GM12892 (cell line): ENCODE measurements around the gene APBB1IP. TPM values are rescaled to one million over a fixed set of nuclear protein-coding genes. Genes with fewer than 3 reads are reported as not detected.
"Not testable (repeated sequence)": the region's sequence is repeated elsewhere in the genome, so short reads cannot be mapped to it uniquely, and the experiment has no call there.

Experiments used
- DNase-seq: peaks from one replicate; pipeline ENCODE4 v3.0.0; 2011; ENCODE audit not compliant: insufficient read length
- FAIRE-seq: peaks from 2 replicates; lab custom pipeline; 2011; peaks lifted over from hg19 to GRCh38; lab: Jason Lieb, UNC
- POLR2A ChIP-seq: IDR thresholded peaks from 2 replicates; pipeline ENCODE4 v1.6.1; 2011; ENCODE audit warnings: low read depth, low read length, control low read depth
- POLR2AphosphoS5 ChIP-seq: IDR thresholded peaks from 2 replicates; pipeline ENCODE4 v1.6.1; 2011; ENCODE audit warnings: low read depth, low read length, control low read depth
- TAF1 ChIP-seq: IDR thresholded peaks from 2 replicates; pipeline ENCODE4 v1.6.1; 2011; ENCODE audit warnings: low read depth, mild to moderate bottlenecking, control low read depth, low read length, borderline replicate concordance
- polyA plus RNA-seq: library from polyadenylated mRNA; unstranded; fragments of >200 nt; gene quantifications from one replicate; pipeline ENCODE4 v1.2.1, GENCODE V29; 2012; ENCODE audit warnings: missing spikeins, inconsistent platforms; ENCODE audit not compliant: missing spikeins

Gene APBB1IP
- polyA plus RNA-seq, result 37.4 TPM

- DNase-seq, result no peak
- TF ChIP-seq TAF1, result peak; percentile 50; the same call in 1 of the 2 replicates
- TF ChIP-seq POLR2AphosphoS5, result no peak
- peak; percentile 97 for FAIRE-seq
Observed at GRCh38 chr10:26437637-26438461, at the start of gene APBB1IP. Gene APBB1IP (plus strand): TSS chr10:26438341. CDS start chr10:26492327, 53,986 bp downstream.

DNA sequence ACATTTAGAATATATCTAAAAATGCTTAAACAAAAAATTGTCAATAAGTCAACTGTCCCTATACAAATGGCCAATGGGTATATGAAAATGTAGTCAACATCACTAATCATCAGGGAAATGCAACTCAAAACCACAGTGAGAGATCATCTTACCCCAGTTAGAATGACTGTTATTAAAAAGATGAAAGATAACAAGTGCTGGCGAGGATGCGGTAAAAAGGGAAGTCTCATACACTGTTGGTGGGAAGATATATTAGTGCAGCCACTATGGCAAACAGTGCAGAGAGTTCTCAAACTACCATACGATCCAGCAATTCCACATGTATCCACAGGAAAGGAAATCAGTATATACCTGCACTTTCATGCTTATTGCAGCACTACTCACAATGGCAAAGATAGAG is 48.6 kb upstream of the APBB1IP start:
- TF ChIP-seq TAF1, result no peak
- TF ChIP-seq POLR2AphosphoS5, result no peak
- TF ChIP-seq POLR2A, result no peak
- FAIRE-seq (no peak), DNase-seq (no peak)

DNA sequence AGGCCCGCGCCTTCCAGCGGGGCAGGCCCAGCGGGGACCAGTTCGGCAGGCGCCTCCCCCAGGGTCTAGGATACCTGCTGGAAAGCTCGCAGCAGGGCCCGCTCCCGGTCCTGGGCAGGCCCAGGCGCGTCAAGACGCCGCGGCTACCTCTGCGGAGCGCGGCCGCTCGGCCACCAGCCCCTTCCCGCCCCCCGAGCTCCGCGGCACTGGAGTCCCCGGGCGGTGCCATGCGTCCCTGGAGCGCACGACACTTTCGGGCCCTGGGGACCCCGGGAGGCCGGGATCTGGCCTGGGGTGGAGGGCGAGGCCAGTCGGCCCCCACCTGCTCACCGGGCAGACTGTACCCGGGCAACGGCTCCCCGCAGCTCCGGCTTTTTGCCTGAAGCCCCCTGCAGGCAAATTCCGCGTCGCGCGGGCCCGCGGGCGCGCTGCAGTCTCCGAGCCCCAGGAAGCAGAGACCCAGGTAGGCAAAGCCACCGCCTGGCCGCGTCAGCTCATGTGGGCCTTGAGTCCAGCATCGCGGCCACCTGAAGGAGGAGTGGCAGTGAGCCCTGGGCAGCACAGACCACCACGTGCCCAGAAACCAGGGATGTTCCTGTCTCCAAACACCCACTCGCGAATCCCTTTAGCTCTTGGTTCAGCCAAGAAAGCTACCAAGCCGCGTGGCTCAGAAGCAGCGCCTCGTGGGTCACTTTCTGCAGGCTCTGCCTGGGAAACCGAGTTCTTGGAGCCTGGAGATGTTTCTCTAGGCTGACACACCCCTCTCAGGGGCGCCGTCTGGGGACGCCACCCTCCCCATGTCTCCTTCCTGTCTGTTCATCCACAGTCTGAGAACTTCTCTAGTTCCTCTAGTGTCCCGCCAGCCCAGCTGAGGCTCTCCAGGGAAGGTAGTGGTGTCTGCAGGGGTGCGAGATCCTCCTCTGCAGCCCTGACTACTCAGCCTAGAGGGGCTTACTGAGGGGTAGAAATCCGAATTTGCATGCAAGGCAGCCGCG is 46.1 kb upstream of the APBB1IP start:
- DNase-seq (no peak), FAIRE-seq (no peak)
- TF ChIP-seq TAF1, result no peak
- TF ChIP-seq POLR2A, result no peak
- TF ChIP-seq POLR2AphosphoS5, result no peak

GRCh38 chr10:26398353-26398752 is 39.8 kb upstream of the APBB1IP start:
- not testable (repeated sequence) for DNase-seq, FAIRE-seq

- FAIRE-seq (no peak), DNase-seq (no peak)
- TF ChIP-seq TAF1, result no peak
- TF ChIP-seq POLR2AphosphoS5, result no peak
- no peak for TF ChIP-seq POLR2A
Observed at GRCh38 chr10:26407406-26407969, 30.7 kb upstream of the APBB1IP start.

DNA sequence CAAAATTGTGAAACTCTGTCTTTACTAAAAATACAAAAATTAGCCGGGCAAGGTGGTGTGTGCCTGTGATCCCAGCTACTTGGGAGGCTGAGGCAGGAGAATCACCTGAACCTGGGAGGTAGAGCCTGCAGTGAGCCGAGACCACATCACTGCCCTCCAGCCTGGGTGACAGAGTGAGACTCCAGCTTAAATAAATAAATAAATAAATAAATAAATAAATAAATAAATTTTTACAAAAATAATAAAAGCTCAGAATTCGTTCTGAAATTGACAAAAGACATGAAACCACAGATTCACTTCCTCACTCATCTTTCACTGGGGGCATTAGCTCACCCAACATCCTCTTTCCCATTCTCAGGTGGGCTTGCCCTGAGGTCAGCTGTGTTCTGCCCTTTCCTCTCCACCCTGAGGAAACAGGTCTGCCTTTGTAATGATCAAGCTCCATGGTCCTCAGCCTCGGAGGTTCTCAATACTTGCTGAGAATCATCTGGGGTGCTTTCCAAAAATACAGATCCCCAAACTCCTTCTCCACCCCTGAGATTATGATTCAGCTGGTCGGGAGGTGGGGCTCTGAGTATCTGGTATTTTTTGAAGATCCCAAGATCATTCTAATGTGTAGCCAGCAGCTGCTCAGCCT is 29.2 kb upstream of the APBB1IP start:
- no peak for TF ChIP-seq POLR2A
- TF ChIP-seq POLR2AphosphoS5, result no peak
- no peak for TF ChIP-seq TAF1
- FAIRE-seq (peak; percentile 78), DNase-seq (no peak)

DNA sequence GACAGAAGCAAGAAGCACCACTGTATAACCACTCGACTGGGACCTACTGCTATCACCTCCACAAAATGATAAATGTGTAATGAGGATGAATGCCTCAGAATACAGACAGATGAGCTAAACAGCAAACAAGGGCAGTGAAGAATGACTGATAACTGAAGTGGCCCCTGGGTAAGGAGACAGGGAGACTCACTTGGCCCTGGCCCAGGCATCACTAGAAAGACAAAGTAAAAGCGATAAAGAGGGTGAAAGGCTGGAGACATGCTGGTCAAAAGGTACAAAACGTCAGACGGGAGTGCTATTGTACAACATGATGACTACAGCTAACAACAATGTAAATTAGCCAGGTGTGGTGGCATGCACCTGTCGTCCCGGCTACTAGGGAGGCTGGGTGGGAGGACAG is 27.8 kb upstream of the APBB1IP start:
- no peak for TF ChIP-seq POLR2AphosphoS5
- TF ChIP-seq TAF1, result no peak
- TF ChIP-seq POLR2A, result no peak
- peak; percentile 83 for FAIRE-seq
- DNase-seq, result no peak

DNA sequence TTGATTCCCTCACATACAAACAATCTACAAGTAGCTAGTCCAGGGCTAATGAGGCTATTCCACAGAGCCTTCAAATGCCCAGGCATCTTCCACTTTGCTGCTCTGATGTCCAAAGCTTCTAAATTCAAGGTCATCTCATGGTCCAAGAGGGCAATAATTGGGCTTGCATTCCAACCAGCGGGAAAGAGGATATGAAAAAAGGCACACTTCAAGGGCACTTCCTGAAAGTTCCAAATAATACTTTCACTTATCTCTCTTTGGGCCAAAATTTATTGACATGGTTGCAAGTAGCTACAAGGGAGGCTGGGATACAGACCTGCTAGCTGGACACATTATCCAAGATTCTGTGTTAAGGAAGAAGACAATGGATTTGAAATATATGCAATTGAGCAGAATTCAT is 25.2 kb upstream of the APBB1IP start:
- DNase-seq (no peak), FAIRE-seq (no peak)
- no peak for TF ChIP-seq POLR2A
- TF ChIP-seq TAF1, result no peak
- TF ChIP-seq POLR2AphosphoS5, result no peak

DNA sequence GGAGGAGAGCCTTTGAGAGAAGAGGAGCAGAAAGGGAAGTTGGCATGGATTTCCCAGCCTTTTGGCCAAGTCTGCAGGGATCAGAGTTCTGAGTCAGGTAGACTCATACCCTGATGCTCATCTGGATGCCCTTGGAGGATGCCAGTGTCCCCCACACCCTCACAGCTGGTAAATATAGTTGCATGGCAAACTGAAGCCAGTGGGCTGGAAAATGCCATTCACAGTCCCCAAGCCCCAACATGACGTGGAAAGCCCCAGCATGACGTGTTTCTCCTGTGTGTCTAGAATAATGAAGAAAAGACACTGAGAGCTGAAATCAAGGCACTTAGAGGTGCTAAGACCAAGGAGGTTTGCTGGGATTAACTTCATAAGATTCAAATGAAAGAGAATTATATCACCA is 24.8 kb upstream of the APBB1IP start:
- DNase-seq, result no peak
- peak; percentile 60 for FAIRE-seq
- TF ChIP-seq TAF1, result no peak
- TF ChIP-seq POLR2A, result no peak
- no peak for TF ChIP-seq POLR2AphosphoS5

GRCh38 chr10:26417136-26417535 is 21.0 kb upstream of the APBB1IP start:
- FAIRE-seq, result no peak
- TF ChIP-seq TAF1 (no peak), POLR2A (no peak), POLR2AphosphoS5 (no peak)
- DNase-seq, result no peak

GRCh38 chr10:26422977-26423376 is 15.2 kb upstream of the APBB1IP start:
- TF ChIP-seq TAF1, result no peak
- DNase-seq (no peak), FAIRE-seq (no peak)

- FAIRE-seq (peak; percentile 38), DNase-seq (no peak)
- no peak for TF ChIP-seq TAF1
- TF ChIP-seq POLR2AphosphoS5, result no peak
- no peak for TF ChIP-seq POLR2A
Observed at GRCh38 chr10:26423722-26424121, 14.4 kb upstream of the APBB1IP start.
